Esophagus squamous epithelium (tissue), 5 donors: Measurements from ENCODE around the gene SLC6A19. TPM values are rescaled to one million over a fixed set of nuclear protein-coding genes. Genes with fewer than 3 reads are reported as not detected.

Experiments
- DNase-seq: peaks from one replicate; lab custom pipeline; 2025; lab: John Stamatoyannopoulos, UW
- H3K27ac ChIP-seq, 4 donors: fragments of 200-600 bp; sonication (generic); one replicate each; pipeline ENCODE4 v1.5.1; 2016 to 2019; ENCODE audit warnings: mild to moderate bottlenecking in 1 of 4
- H3K27me3 ChIP-seq, 4 donors: fragments of 200-600 bp; sonication (generic); 1 replicate in 3 of 4; 2 replicates in 1 of 4; pipeline versions ENCODE4 v1.5.1 to v1.6.0; 2017 to 2021; ENCODE audit warnings: antibody characterized with exemption in 1 of 4
- H3K36me3 ChIP-seq, 3 donors: fragments of 200-600 bp; sonication (generic); one replicate each; pipeline ENCODE4 v1.5.1; 2016 to 2019
- H3K4me1 ChIP-seq, 3 donors: fragments of 200-600 bp; sonication (generic); one replicate each; pipeline ENCODE4 v1.5.1; 2017 to 2019
- H3K4me3 ChIP-seq, 4 donors: fragments of 200-600 bp; sonication (generic); 1 replicate in 3 of 4; 2 replicates in 1 of 4; pipeline ENCODE4 v1.5.1; 2016 to 2019; ENCODE audit warnings: mild to moderate bottlenecking in 2 of 4, moderate library complexity in 1 of 4
- H3K9me3 ChIP-seq, 3 donors: fragments of 200-600 bp; sonication (generic); one replicate each; pipeline ENCODE4 v1.5.1; 2016 to 2019
- CTCF ChIP-seq, 6 experiments: fragments of 450-650 bp in 4 of 6; fragments of 200-600 bp in 2 of 6; sonication (generic) in 2 of 6; IDR thresholded peaks; one replicate each; pipeline ENCODE4 v1.5.1; 2016 to 2019; ENCODE audit warnings: antibody characterized with exemption in 6 of 6, mild to moderate bottlenecking in 4 of 6, moderate library complexity in 4 of 6
- POLR2A ChIP-seq, 4 donors: fragments of 450-650 bp; IDR thresholded peaks; one replicate each; pipeline ENCODE4 v1.6.1; 2017; ENCODE audit warnings: antibody characterized with exemption in 4 of 4, mild to moderate bottlenecking in 4 of 4, moderate library complexity in 3 of 4
- WGBS, 2 donors: methylation state at CpG; one replicate each; pipeline ENCODE4 v1.1.5; 2018; 5-methylcytosine and 5-hydroxymethylcytosine counted together
- intact Hi-C: fragments of 100-400 bp; cut with DNase I; formaldehyde crosslinking; loops from one replicate; pipeline ENCODE4 v1.15.0; 2022
- total RNA-seq, 4 donors: library from RNA; depleted of rRNA; stranded (reverse); fragments of >200 nt; gene quantifications; one replicate each; pipeline ENCODE4 v1.1.0, GENCODE V29; 2016
- donor health status: DM: yes; HTN: yes; CAD: no.

SLC6A19 gene
- total RNA-seq, 4 donors from 2014 or later = not detected

DNA sequence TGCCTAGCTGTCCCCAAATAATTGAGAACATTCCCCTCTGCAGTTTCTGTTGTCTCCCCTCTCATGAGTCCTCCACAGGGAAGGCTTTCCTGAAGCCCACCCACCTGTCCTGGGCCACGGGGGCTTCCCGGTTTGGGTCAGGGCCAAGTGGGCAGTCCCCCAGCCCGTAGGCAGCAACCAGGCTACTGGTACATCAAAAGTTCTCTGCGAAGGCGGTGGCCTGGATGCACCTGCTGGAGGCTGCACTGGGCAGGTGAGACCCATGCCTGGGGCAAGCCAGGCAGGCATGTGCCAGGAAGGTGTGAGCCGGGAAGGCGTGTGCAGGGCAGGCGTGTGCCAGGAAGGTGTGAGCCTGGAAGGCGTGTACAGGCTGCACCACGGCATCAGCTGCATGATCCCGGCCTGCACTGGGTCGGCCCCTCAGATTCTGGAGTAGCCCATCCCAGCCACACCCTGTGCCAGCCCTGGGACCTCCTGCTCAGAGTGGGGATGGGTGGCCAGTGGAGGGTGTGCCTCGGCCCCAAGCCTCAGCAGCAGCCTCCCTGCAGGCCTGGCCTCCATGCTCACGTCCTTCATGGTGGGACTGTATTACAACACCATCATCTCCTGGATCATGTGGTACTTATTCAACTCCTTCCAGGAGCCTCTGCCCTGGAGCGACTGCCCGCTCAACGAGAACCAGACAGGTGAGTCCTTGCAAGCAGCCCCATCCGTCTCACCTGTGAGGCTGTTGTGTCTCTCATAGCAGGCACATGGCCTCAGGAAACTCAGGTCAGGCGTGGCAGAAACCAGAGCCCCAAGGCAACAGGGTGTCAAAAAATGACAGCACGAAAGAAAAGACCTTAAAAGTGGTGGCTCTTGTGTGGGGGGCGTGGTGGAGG, 8.7 kb downstream of the SLC6A19 start:
- H3K4me3 ChIP-seq = no peak overlapping the region
- H3K27me3 ChIP-seq = peaks cover 0 to 60% (median 0%) of the 10 kb centered on the region in 4 donors
- no peak for TF ChIP-seq CTCF (IDR thresholded peaks at IDR 0.05)
- TF ChIP-seq POLR2A (IDR thresholded peaks at IDR 0.05) = no peak
- no peaks in the 10 kb centered on the region for H3K4me1 ChIP-seq
- no peaks in the 10 kb centered on the region for H3K9me3 ChIP-seq
- H3K36me3 ChIP-seq = no peaks in the 10 kb centered on the region
- intact Hi-C loops = no loop called here
- DNase-seq = no peak
- WGBS, 2 donors = 50 to 59% methylated on average over 2 to 10 of the region's 21 CpGs
- no peak overlapping the region for H3K27ac ChIP-seq

GRCh38 chr5:1210832-1211251, 9.4 kb downstream of the SLC6A19 start:
- Histone ChIP-seq H3K9me3 (peaks cover 0 to 3% (median 0%) of the 10 kb centered on the region in 3 donors), H3K27ac (no peak overlapping the region), H3K27me3 (peaks cover 0 to 60% (median 0%) of the 10 kb centered on the region in 4 donors), H3K36me3 (no peaks in the 10 kb centered on the region), H3K4me1 (no peaks in the 10 kb centered on the region), H3K4me3 (no peak overlapping the region)
- DNase-seq = no peak
- 60% methylated on average over 1 of the region's 21 CpGs; no CpG with 5 or more reads in 1 of the 2 donors for WGBS, 2 donors
- intact Hi-C loops = no loop called here
- TF ChIP-seq CTCF (IDR thresholded peaks at IDR 0.05) = no peak
- TF ChIP-seq POLR2A (IDR thresholded peaks at IDR 0.05) = no peak

- Histone ChIP-seq H3K4me3 (no peak overlapping the region), H3K4me1 (no peaks in the 10 kb centered on the region), H3K9me3 (peaks cover 0 to 3% (median 0%) of the 10 kb centered on the region in 3 donors), H3K36me3 (no peaks in the 10 kb centered on the region), H3K27me3 (peaks cover 0 to 60% (median 0%) of the 10 kb centered on the region in 4 donors), H3K27ac (no peak overlapping the region)
- intact Hi-C loops = no loop called here
- DNase-seq = no peak
- 89 to 90% methylated on average over 9 of the region's 9 CpGs for WGBS, 2 donors
- TF ChIP-seq CTCF (IDR thresholded peaks at IDR 0.05) = no peak
- no peak for TF ChIP-seq POLR2A (IDR thresholded peaks at IDR 0.05)
Measured at GRCh38 chr5:1211701-1212100, 10.3 kb downstream of the SLC6A19 start.

DNA sequence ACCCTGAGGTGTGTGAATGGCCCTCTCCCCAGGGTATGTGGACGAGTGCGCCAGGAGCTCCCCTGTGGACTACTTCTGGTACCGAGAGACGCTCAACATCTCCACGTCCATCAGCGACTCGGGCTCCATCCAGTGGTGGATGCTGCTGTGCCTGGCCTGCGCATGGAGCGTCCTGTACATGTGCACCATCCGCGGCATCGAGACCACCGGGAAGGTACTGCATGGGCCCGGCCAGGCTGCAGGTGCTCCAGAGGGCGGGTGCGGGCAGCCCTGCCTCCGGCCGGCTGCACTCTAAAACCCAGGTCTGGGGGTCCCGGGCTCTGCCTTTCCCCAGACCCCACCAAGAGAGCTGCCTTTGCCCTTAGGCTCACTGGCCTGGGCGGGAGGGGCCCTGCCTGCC, 10.9 kb downstream of the SLC6A19 start:
- Histone ChIP-seq H3K36me3 (no peaks in the 10 kb centered on the region), H3K27ac (no peak overlapping the region), H3K27me3 (peaks cover 0 to 60% (median 0%) of the 10 kb centered on the region in 4 donors), H3K4me3 (no peak overlapping the region), H3K4me1 (no peaks in the 10 kb centered on the region), H3K9me3 (peaks cover 0 to 3% (median 0%) of the 10 kb centered on the region in 3 donors)
- WGBS, 2 donors = 91% methylated on average over 14 of the region's 20 CpGs; no CpG with 5 or more reads in 1 of the 2 donors
- TF ChIP-seq CTCF (IDR thresholded peaks at IDR 0.05) (no peak), POLR2A (IDR thresholded peaks at IDR 0.05) (no peak)
- intact Hi-C loops = no loop called here
- DNase-seq = no peak

DNA sequence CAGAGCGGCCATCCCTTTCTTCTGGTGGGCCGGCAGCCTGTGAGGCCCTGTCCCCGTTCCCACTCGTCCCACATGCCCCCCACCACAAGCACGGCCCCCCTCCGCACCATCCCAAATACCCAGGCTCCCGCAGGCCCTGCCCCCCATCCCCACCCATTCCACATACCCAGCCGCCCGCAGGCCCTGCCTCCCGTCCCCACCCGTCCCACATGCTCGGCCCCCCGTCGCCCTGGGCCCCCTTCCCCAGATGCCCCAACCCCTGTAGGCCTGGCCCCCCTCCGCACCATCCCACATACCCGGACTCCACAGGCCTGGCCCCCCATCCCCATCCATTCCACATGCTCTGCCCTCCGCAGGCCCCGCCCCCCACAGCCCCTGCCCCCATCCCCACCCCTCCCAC, 11.5 kb downstream of the SLC6A19 start:
- H3K4me1 ChIP-seq = no peaks in the 10 kb centered on the region
- no peak overlapping the region for H3K4me3 ChIP-seq
- 74 to 84% methylated on average over 7 to 10 of the region's 18 CpGs for WGBS, 2 donors
- peaks cover 0 to 58% (median 0%) of the 10 kb centered on the region in 4 donors for H3K27me3 ChIP-seq
- H3K9me3 ChIP-seq = peaks cover 0 to 3% (median 0%) of the 10 kb centered on the region in 3 donors
- H3K27ac ChIP-seq = no peak overlapping the region
- intact Hi-C loops = no loop called here
- DNase-seq = no peak
- H3K36me3 ChIP-seq = no peaks in the 10 kb centered on the region
- no peak for TF ChIP-seq CTCF (IDR thresholded peaks at IDR 0.05)
- TF ChIP-seq POLR2A (IDR thresholded peaks at IDR 0.05) = no peak
